GM12878 (cell line): ENCODE results near the gene ZNF583. TPM values are rescaled to one million over a fixed set of nuclear protein-coding genes. Genes with fewer than 3 reads are reported as not detected.

ENCODE experiments used
- ATAC-seq: fragments of 200-7000 bp; cut with Tn5 transposase; 3 replicates; pipeline ENCODE4 v1.9.1; 2020; ENCODE audit warnings: mild to moderate bottlenecking, moderate library complexity
- BruUV-seq: library from RNA; stranded (reverse); fragments of 400-500 nt; replicated peaks from 2 replicates; lab custom pipeline; 2021; lab: Mats Ljungman, UMichigan
- CTCF ChIA-PET: fragments of 300-600 bp; sonication (Branson Sonifier 250); formaldehyde crosslinking; extraction: SDS; loops from one replicate; lab custom pipeline; 2021; ENCODE audit warnings: inconsistent platforms; lab: Yijun Ruan, JAX
- POLR2A ChIA-PET: fragments of 350-600 bp; formaldehyde crosslinking; extraction: SDS; loops from one replicate; lab custom pipeline; 2021; ENCODE audit warnings: inconsistent platforms; lab: Charles Lee
- RAD21 ChIA-PET: fragments of 300-600 bp; sonication (Branson Sonifier 250); formaldehyde crosslinking; loops from one replicate; lab custom pipeline; 2023; ENCODE audit warnings: antibody characterized with exemption; ENCODE audit not compliant: unreplicated experiment; lab: Charles Lee
- SMC1A ChIA-PET: fragments of 300-600 bp; sonication (Branson Sonifier 250); formaldehyde crosslinking; loops from one replicate; lab custom pipeline; 2023; ENCODE audit not compliant: unreplicated experiment, uncharacterized antibody; lab: Charles Lee
- DNase-seq: peaks from one replicate; pipeline ENCODE4 v3.0.0-alpha.2; 2011; ENCODE audit warnings: low read depth, low spot score
- FAIRE-seq: peaks from 3 replicates; lab custom pipeline; 2011; peaks lifted over from hg19 to GRCh38; lab: Jason Lieb, UNC
- H2AFZ ChIP-seq: 2 replicates; pipeline ENCODE4 v1.6.0; 2011; ENCODE audit warnings: low read depth, low read length, control low read depth; ENCODE audit not compliant: control insufficient read depth
- H3K27ac ChIP-seq: 2 replicates; pipeline ENCODE4 v1.5.1; 2011; ENCODE audit warnings: control low read depth; ENCODE audit not compliant: control insufficient read depth, insufficient read depth
- H3K27me3 ChIP-seq, 2 experiments: replicated peaks in 1 of 2; 2 replicates each; pipeline versions ENCODE4 v1.6.0 to v1.6.1; 2011; ENCODE audit warnings: low read length in 1 of 2; ENCODE audit not compliant: control insufficient read depth in 2 of 2, insufficient read depth in 2 of 2
- H3K36me3 ChIP-seq, 2 experiments: 2 replicates each; pipeline ENCODE4 v1.5.1; 2011; ENCODE audit warnings: low read length in 1 of 2; ENCODE audit not compliant: control insufficient read depth in 2 of 2, insufficient read depth in 2 of 2
- H3K4me1 ChIP-seq: 2 replicates; pipeline ENCODE4 v1.6.1; 2011; ENCODE audit warnings: mild to moderate bottlenecking, low read length, moderate library complexity, mixed read lengths; ENCODE audit not compliant: control insufficient read depth, insufficient read depth
- H3K4me2 ChIP-seq: 2 replicates; pipeline ENCODE4 v1.6.0; 2011; ENCODE audit warnings: control low read depth; ENCODE audit not compliant: control insufficient read depth, insufficient read depth
- H3K4me3 ChIP-seq: fragments of 200-600 bp; sonication (generic); 2 replicates; pipeline ENCODE4 v1.5.1; 2016
- H3K79me2 ChIP-seq: 2 replicates; pipeline ENCODE4 v1.6.0; 2011; ENCODE audit warnings: low read length; ENCODE audit not compliant: control insufficient read depth, insufficient read depth
- H3K9ac ChIP-seq: 2 replicates; pipeline ENCODE4 v1.8.0; 2011; ENCODE audit warnings: low read length, control low read depth, mixed read lengths; ENCODE audit not compliant: control insufficient read depth, insufficient read depth
- H3K9me3 ChIP-seq: replicated peaks from 3 replicates; pipeline ENCODE4 v1.5.1; 2011; ENCODE audit warnings: mild to moderate bottlenecking, low read length; ENCODE audit not compliant: control insufficient read depth, insufficient read depth
- H4K20me1 ChIP-seq: 2 replicates; pipeline ENCODE4 v1.6.0; 2011; ENCODE audit not compliant: control insufficient read depth, insufficient read depth
- BHLHE40 ChIP-seq, 2 experiments: fragments of 450-650 bp in 1 of 2; IDR thresholded peaks; 2 replicates each; pipeline ENCODE4 v1.6.1; 2011 to 2017; ENCODE audit warnings: low read depth in 2 of 2, borderline replicate concordance in 1 of 2, improper control_type of control experiment in 1 of 2, low read length in 1 of 2, mild to moderate bottlenecking in 1 of 2
- CEBPB ChIP-seq, 2 experiments: fragments of 150-350 bp in 1 of 2; IDR thresholded peaks; 2 replicates each; pipeline ENCODE4 v1.6.1; 2012 to 2014; ENCODE audit warnings: low read depth in 2 of 2, low read length in 2 of 2, borderline replicate concordance in 1 of 2, inconsistent platforms in 1 of 2
- CREB1 ChIP-seq: IDR thresholded peaks from 2 replicates; pipeline ENCODE4 v1.6.1; 2012; ENCODE audit warnings: low read depth, mild to moderate bottlenecking, inconsistent platforms
- FOXM1 ChIP-seq: IDR thresholded peaks from 2 replicates; pipeline ENCODE4 v1.6.1; 2012; ENCODE audit warnings: low read depth, mild to moderate bottlenecking, inconsistent platforms, low read length, moderate library complexity
- KDM1A ChIP-seq: fragments of 200-600 bp; sonication (generic); IDR thresholded peaks from 2 replicates; pipeline ENCODE4 v1.6.1; 2016; ENCODE audit warnings: borderline replicate concordance
- KLF5 ChIP-seq: fragments of 450-650 bp; IDR thresholded peaks from 2 replicates; pipeline ENCODE4 v1.6.1; 2014; ENCODE audit warnings: mild to moderate bottlenecking; ENCODE audit not compliant: partially characterized antibody
- NFIC ChIP-seq: IDR thresholded peaks from 2 replicates; pipeline ENCODE4 v1.6.1; 2012; ENCODE audit warnings: low read depth, mild to moderate bottlenecking, inconsistent platforms, low read length, moderate library complexity
- NFYA ChIP-seq: IDR thresholded peaks from 2 replicates; pipeline ENCODE4 v1.6.1; 2011; ENCODE audit warnings: low read depth, mild to moderate bottlenecking, low read length, improper control_type of control experiment, borderline replicate concordance
- PKNOX1 ChIP-seq: fragments of 450-650 bp; IDR thresholded peaks from 2 replicates; pipeline ENCODE4 v1.6.1; 2016; ENCODE audit warnings: mild to moderate bottlenecking
- RAD21 ChIP-seq: IDR thresholded peaks from 2 replicates; pipeline ENCODE4 v1.6.1; 2011; ENCODE audit warnings: mild to moderate bottlenecking, low read depth, low read length, moderate library complexity; ENCODE audit not compliant: insufficient read depth
- RFX5 ChIP-seq: IDR thresholded peaks from 2 replicates; pipeline ENCODE4 v1.6.1; 2011; ENCODE audit warnings: low read depth, low read length, improper control_type of control experiment
- SUPT20H ChIP-seq: IDR thresholded peaks from 2 replicates; pipeline ENCODE4 v1.6.1; 2011; ENCODE audit warnings: low read depth, mild to moderate bottlenecking, low read length, moderate library complexity, borderline replicate concordance; ENCODE audit not compliant: control insufficient read depth
- SUZ12 ChIP-seq: fragments of 200-600 bp; sonication (generic); IDR thresholded peaks from one replicate; pipeline ENCODE4 v1.6.1; 2018; ENCODE audit warnings: antibody characterized with exemption, mild to moderate bottlenecking; ENCODE audit not compliant: unreplicated experiment
- TBL1XR1 ChIP-seq: IDR thresholded peaks from 2 replicates; pipeline ENCODE4 v1.6.1; 2012; ENCODE audit warnings: low read depth, low read length, improper control_type of control experiment
- TCF12 ChIP-seq: IDR thresholded peaks from 2 replicates; pipeline ENCODE4 v1.6.1; 2011; ENCODE audit warnings: low read depth, mild to moderate bottlenecking, low read length
- ZBED1 ChIP-seq: IDR thresholded peaks from 2 replicates; pipeline ENCODE4 v1.6.1; 2016; ENCODE audit warnings: borderline replicate concordance
- ZNF274 ChIP-seq: IDR thresholded peaks from one replicate; pipeline ENCODE4 v1.8.0; 2011; ENCODE audit not compliant: insufficient read length, insufficient read depth
- ZNF687 ChIP-seq: fragments of 450-650 bp; IDR thresholded peaks from 2 replicates; pipeline ENCODE4 v1.6.1; 2017; ENCODE audit warnings: mild to moderate bottlenecking, moderate library complexity
- WGBS: methylation state at CpG from one replicate; pipeline ENCODE4 v1.1.6; 2016; ENCODE audit warnings: low lambda C conversion rate; ENCODE audit not compliant: insufficient replicate concordance, insufficient coverage; ENCODE audit errors: missing lambda C conversion rate; 5-methylcytosine and 5-hydroxymethylcytosine counted together
- in situ Hi-C: fragments of 300-500 bp; cut with MboI; formaldehyde crosslinking; loops from 9 replicates; pipeline ENCODE4 v1.14.3; 2018; ENCODE audit warnings: mixed read lengths
- intact Hi-C: fragments of 100-400 bp; cut with micrococcal nuclease; formaldehyde crosslinking; loops from one replicate; pipeline ENCODE4 v1.14.2; 2022; ENCODE audit not compliant: unreplicated experiment
- polyA plus RNA-seq, 11 experiments: library from polyadenylated mRNA; depleted of rRNA in 4 of 11; unstranded in 6 of 11; stranded (reverse) in 5 of 11; fragments of >200 nt; fragmentation: Nextera tagmentation in 4 of 11; fragmentation: Illumina TruSeq in 1 of 11; extraction: Ambion mirVana in 4 of 11; extraction: Trizol in 1 of 11; gene quantifications; 1 replicate in 1 of 11; 2 replicates in 10 of 11; pipeline versions ENCODE4 v1.2.1 to v1.2.3, GENCODE V29; 2011 to 2016; ENCODE audit warnings: inconsistent platforms in 2 of 11, missing spikeins in 2 of 11, low read depth in 1 of 11
- total RNA-seq, 4 experiments: library from RNA; depleted of rRNA in 3 of 4; stranded (reverse); fragments of >200 nt in 3 of 4; fragmentation: Illumina TruSeq in 1 of 4; extraction: Trizol in 1 of 4; gene quantifications; 2 replicates each; pipeline versions ENCODE4 v1.2.1 to v1.2.3, GENCODE V29; 2013 to 2021
- TF ChIP-seq, protein P1 (sequence below): IDR thresholded peaks from 2 replicates; pipeline ENCODE4 v1.6.1; 2011; ENCODE audit warnings: low read depth, mild to moderate bottlenecking, low read length, moderate library complexity, borderline replicate concordance; ENCODE audit errors: extremely low read depth

Gene ZNF583
- total and polyA plus RNA-seq, 10 of the 15 experiments (the other 5 are each of a cell fraction or from before 2014, with no cell fraction given) = 0.40 to 3.1 (median 1.4) TPM

DNA sequence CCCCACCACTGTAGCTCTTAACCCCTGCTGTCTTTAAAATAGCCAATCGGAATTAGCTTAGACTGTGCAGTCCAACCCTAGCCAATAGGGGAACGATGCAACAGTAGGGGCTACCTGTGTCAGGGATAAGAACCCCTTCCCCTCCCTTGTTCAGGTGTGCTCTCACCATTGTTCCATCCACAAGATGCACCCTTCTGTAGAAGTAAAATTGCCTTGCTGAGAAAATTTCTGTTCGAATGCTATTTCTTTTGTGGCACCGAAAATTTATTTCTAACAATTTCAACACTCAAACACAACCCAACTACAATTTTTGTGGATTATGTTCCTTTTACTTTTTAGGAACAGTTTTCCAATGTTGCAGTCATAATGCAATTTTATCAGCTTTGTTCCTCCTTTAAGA is 3.6 kb upstream of the ZNF583 start:
- Histone ChIP-seq H3K27ac (no peak overlapping the region), H3K9ac (no peak overlapping the region), H3K27me3 (no peaks in the 10 kb centered on the region), H2AFZ (no peak overlapping the region), H4K20me1 (no peaks in the 10 kb centered on the region), H3K4me1 (peaks cover 3% of the 10 kb centered on the region), H3K36me3 (no peaks in the 10 kb centered on the region), H3K9me3 (peaks cover 7% of the 10 kb centered on the region), H3K4me3 (no peak overlapping the region), H3K4me2 (no peak overlapping the region), H3K79me2 (peaks cover 5% of the 10 kb centered on the region; the same call in 1 of the 2 replicates)
- no TSS peak for BruUV-seq
- TF ChIP-seq SUZ12 (no peak), RAD21 (no peak), ZNF274 (no peak), SUPT20H (no peak), RFX5 (no peak), CREB1 (no peak), NFIC (no peak), TCF12 (no peak), PKNOX1 (no peak), ZBED1 (no peak), KLF5 (no peak), KDM1A (no peak), NFYA (no peak), ZNF687 (no peak), FOXM1 (no peak), TBL1XR1 (no peak), BHLHE40 (IDR thresholded peaks at IDR 0.05; ENCODE audit: borderline replicate concordance in 1 of 2, low read depth in 2 of 2, low read length in 1 of 2) (no peak), CEBPB (IDR thresholded peaks at IDR 0.05; ENCODE audit: borderline replicate concordance in 1 of 2, low read depth in 2 of 2, low read length in 2 of 2) (no peak)
- TF ChIP-seq, protein P1, sequence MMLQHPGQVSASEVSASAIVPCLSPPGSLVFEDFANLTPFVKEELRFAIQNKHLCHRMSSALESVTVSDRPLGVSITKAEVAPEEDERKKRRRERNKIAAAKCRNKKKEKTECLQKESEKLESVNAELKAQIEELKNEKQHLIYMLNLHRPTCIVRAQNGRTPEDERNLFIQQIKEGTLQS = no peak
- CTCF ChIA-PET = no interaction called here
- POLR2A ChIA-PET = no interaction called here
- no peak for FAIRE-seq
- in situ Hi-C loops (no loop called here), intact Hi-C loops (no loop called here)
- no peak for ATAC-seq
- DNase-seq = no peak
- SMC1A ChIA-PET = no interaction called here
- WGBS = 65% methylated on average over 4 of the region's 4 CpGs
- RAD21 ChIA-PET = no interaction called here
